Measurements from ENCODE around the gene PRKRA. TPM values are rescaled to one million over a fixed set of nuclear protein-coding genes. Genes with fewer than 3 reads are reported as not detected.

The PRKRA gene
- total and polyA plus RNA-seq, 9 donors = 34.2 to 57.8 (median 50.7) TPM

- intact Hi-C loops (cut with DNase I) = loop anchor here in 1 of 4 donors (1.0 kb wide), 1 partner anchor 27 kb away; the partner anchor contains the start of genes PJVK and PRKRA
- H3K4me3 ChIP-seq = peak overlapping the region; percentile 92
Measured at GRCh38 chr2:178478130-178478438, 27.1 kb upstream of the PRKRA start.

DNA sequence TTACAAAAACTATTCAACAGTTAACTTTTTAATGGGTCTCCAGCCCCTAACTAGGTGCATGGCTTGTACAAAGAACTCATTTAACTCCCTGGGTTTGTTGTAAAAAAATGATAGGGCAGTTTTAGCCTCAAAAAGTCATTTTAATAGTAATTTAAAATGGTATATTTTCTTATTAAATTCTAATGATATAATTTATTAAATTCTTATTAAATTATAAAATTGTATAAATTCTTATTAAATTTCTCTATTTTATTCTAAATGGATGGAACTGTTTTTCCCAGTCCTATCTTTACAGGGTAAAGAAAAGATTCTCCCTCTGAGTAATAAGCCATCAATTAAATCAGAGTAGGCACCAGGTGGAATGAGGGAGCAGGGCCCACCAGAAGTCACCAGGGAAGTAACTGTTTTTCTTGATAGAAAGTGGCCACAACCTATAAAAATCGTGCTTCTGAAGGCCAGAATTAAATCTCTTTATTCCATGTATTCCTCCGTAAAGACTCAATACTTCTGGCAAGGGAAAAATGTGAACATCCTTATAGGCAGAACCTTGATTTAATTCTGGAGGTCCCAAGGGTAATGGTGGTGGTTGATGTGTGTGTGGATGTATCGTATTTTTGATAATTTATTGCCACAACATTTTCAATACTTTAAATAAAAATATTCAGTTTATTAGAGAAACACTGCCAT is 26.6 kb upstream of the PRKRA start:
- no peaks in the 10 kb centered on the region for H3K36me3 ChIP-seq
- H3K27ac ChIP-seq = peak overlapping the region in 1 of 2 donors; percentile 86
- H3K4me1 ChIP-seq (ENCODE audit: insufficient read depth) = peaks cover 7% of the 10 kb centered on the region
- H3K9me3 ChIP-seq = no peaks in the 10 kb centered on the region
- intact Hi-C loops (cut with DNase I) = loop anchor here in 1 of 4 donors (1.0 kb wide), 1 partner anchor 26 kb away; the partner anchor contains the start of genes PJVK and PRKRA
- WGBS, 3 donors = 2 to 5% (median 2%) methylated on average over 3 of the region's 3 CpGs
- no peak for DNase-seq
- H3K4me3 ChIP-seq = peak overlapping the region; percentile 92
- TF ChIP-seq EP300 (IDR thresholded peaks at IDR 0.05) = no peak
- TF ChIP-seq POLR2A (IDR thresholded peaks at IDR 0.05) = no peak
- no peak for TF ChIP-seq CTCF (IDR thresholded peaks at IDR 0.05)
- H3K27me3 ChIP-seq = no peaks in the 10 kb centered on the region

More at GRCh38 chr2:178478130-178478438, 27.1 kb upstream of the PRKRA start:
- Histone ChIP-seq H3K27me3 (no peaks in the 10 kb centered on the region), H3K36me3 (no peaks in the 10 kb centered on the region), H3K9me3 (no peaks in the 10 kb centered on the region), H3K4me1 (ENCODE audit: insufficient read depth) (peaks cover 9% of the 10 kb centered on the region), H3K27ac (peak overlapping the region; percentile 86 to 91)
- TF ChIP-seq EP300 (IDR thresholded peaks at IDR 0.05) = no peak
- no peak for TF ChIP-seq CTCF (IDR thresholded peaks at IDR 0.05)
- no peak for TF ChIP-seq POLR2A (IDR thresholded peaks at IDR 0.05)
- peak in 2 of 5 donors; percentile 35 to 38 for DNase-seq
- WGBS, 3 donors = 1% methylated on average over 10 of the region's 10 CpGs

DNA sequence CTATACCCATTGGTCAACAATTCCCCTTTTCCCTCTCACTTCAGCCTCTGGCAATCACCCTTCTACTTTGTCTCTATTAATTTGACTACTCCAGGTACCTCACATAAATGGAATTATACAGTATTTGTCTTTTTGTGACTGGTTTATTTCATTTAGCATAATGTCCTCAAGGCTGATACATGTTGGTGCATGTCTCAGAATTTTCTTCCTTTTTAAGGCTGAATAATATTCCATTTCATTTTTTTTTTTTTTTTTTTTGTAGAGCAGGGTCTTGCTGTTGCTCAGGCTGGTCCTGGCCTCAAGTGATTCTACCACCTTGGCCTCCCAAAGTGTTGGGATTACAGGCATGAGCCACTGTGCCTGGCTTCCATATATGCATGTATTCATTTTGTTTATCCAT is 25.5 kb upstream of the PRKRA start:
- no peak overlapping the region for H3K4me3 ChIP-seq
- H3K4me1 ChIP-seq (ENCODE audit: insufficient read depth) = peaks cover 2% of the 10 kb centered on the region
- H3K27me3 ChIP-seq = no peaks in the 10 kb centered on the region
- TF ChIP-seq POLR2A (IDR thresholded peaks at IDR 0.05) (no peak), EP300 (IDR thresholded peaks at IDR 0.05) (no peak), CTCF (IDR thresholded peaks at IDR 0.05) (no peak)
- no peaks in the 10 kb centered on the region for H3K9me3 ChIP-seq
- intact Hi-C loops (cut with DNase I) = no loop called here
- H3K27ac ChIP-seq = no peak overlapping the region
- no peak for DNase-seq
- H3K36me3 ChIP-seq = no peaks in the 10 kb centered on the region

DNA sequence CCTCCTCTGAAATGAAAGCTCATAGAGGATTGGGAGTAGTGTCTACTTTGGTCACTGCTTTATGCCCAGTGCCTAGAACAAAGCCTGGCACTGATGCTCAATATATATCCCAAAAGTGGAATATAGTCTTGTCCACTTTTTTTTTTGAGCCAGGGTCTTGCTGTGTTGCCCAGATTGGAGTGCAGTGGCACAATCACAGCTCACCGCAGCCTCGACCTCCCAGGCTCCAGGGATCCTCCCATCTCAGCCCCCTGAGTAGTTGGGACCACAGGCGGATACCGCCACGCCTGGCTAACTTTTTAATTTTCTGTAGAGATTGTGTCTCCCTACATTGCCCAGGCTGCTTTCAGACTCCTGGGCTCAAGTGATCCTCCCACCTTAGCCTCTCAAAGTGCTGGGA is 23.6 kb upstream of the PRKRA start:
- Histone ChIP-seq H3K4me3 (no peak overlapping the region), H3K27ac (no peak overlapping the region), H3K4me1 (ENCODE audit: insufficient read depth) (peaks cover 2% of the 10 kb centered on the region), H3K27me3 (no peaks in the 10 kb centered on the region), H3K36me3 (no peaks in the 10 kb centered on the region), H3K9me3 (no peaks in the 10 kb centered on the region)
- intact Hi-C loops (cut with DNase I) = no loop called here
- TF ChIP-seq CTCF (IDR thresholded peaks at IDR 0.05) = no peak
- no peak for TF ChIP-seq POLR2A (IDR thresholded peaks at IDR 0.05)
- TF ChIP-seq EP300 (IDR thresholded peaks at IDR 0.05) = no peak
- WGBS, 3 donors = 96 to 99% (median 97%) methylated on average over 5 of the region's 5 CpGs
- DNase-seq = no peak
